ENCODE data around the gene SMIM35.

Gene SMIM35

GRCh38 chr11:118050208-118050891 lies 36.4 kb downstream of the SMIM35 start:
- Histone ChIP-seq H3K9ac (no peak overlapping the region), H3K27ac (no peak overlapping the region), H3K4me1 (no peaks in the 10 kb centered on the region), H3K36me3 (ENCODE audit: control insufficient read depth, insufficient read depth, low read length) (no peaks in the 10 kb centered on the region), H3K4me2 (ENCODE audit: low read length) (no peak overlapping the region), H3K9me3 (ENCODE audit: control insufficient read depth, low read length) (no peaks in the 10 kb centered on the region), H2AFZ (no peak overlapping the region), H3K79me2 (no peaks in the 10 kb centered on the region), H3K27me3 (ENCODE audit: control insufficient read depth, insufficient read depth, low read length) (no peaks in the 10 kb centered on the region), H3K4me3 (ENCODE audit: low read depth, low read length) (no peak overlapping the region)
- TF ChIP-seq CTCF (IDR thresholded peaks at IDR 0.05) = no peak

- H3K4me3 ChIP-seq (ENCODE audit: low read depth, low read length) = no peak overlapping the region
- no peak overlapping the region for H3K4me2 ChIP-seq (ENCODE audit: low read length)
- no peak for TF ChIP-seq CTCF (IDR thresholded peaks at IDR 0.05)
- H3K36me3 ChIP-seq (ENCODE audit: control insufficient read depth, insufficient read depth, low read length) = no peaks in the 10 kb centered on the region
- H3K4me1 ChIP-seq = no peaks in the 10 kb centered on the region
- H3K9me3 ChIP-seq (ENCODE audit: control insufficient read depth, low read length) = no peaks in the 10 kb centered on the region
- H3K9ac ChIP-seq = no peak overlapping the region
- H2AFZ ChIP-seq = no peak overlapping the region
- H3K27ac ChIP-seq = no peak overlapping the region
- no peaks in the 10 kb centered on the region for H3K79me2 ChIP-seq
- no peaks in the 10 kb centered on the region for H3K27me3 ChIP-seq (ENCODE audit: control insufficient read depth, insufficient read depth, low read length)
Measured at GRCh38 chr11:118049771-118050170, 37.0 kb downstream of the SMIM35 start.

- no peak for TF ChIP-seq CTCF (IDR thresholded peaks at IDR 0.05)
- no peaks in the 10 kb centered on the region for H3K9me3 ChIP-seq (ENCODE audit: control insufficient read depth, low read length)
- no peak overlapping the region for H3K9ac ChIP-seq
- H3K36me3 ChIP-seq (ENCODE audit: control insufficient read depth, insufficient read depth, low read length) = no peaks in the 10 kb centered on the region
- no peak overlapping the region for H3K4me2 ChIP-seq (ENCODE audit: low read length)
- no peaks in the 10 kb centered on the region for H3K27me3 ChIP-seq (ENCODE audit: control insufficient read depth, insufficient read depth, low read length)
- H3K27ac ChIP-seq = no peak overlapping the region
- H3K79me2 ChIP-seq = no peaks in the 10 kb centered on the region
- no peaks in the 10 kb centered on the region for H3K4me1 ChIP-seq
- no peak overlapping the region for H2AFZ ChIP-seq
- no peak overlapping the region for H3K4me3 ChIP-seq (ENCODE audit: low read depth, low read length)
Measured at GRCh38 chr11:118048472-118049370, 38.0 kb downstream of the SMIM35 start.

GRCh38 chr11:118047749-118048148 lies 39.0 kb downstream of the SMIM35 start:
- no peak overlapping the region for H3K9ac ChIP-seq
- no peaks in the 10 kb centered on the region for H3K79me2 ChIP-seq
- H3K4me2 ChIP-seq (ENCODE audit: low read length) = no peak overlapping the region
- no peaks in the 10 kb centered on the region for H3K4me1 ChIP-seq
- H3K4me3 ChIP-seq (ENCODE audit: low read depth, low read length) = no peak overlapping the region
- no peaks in the 10 kb centered on the region for H3K27me3 ChIP-seq (ENCODE audit: control insufficient read depth, insufficient read depth, low read length)
- no peak overlapping the region for H3K27ac ChIP-seq
- no peak for TF ChIP-seq CTCF (IDR thresholded peaks at IDR 0.05)
- no peak overlapping the region for H2AFZ ChIP-seq
- H3K9me3 ChIP-seq (ENCODE audit: control insufficient read depth, low read length) = no peaks in the 10 kb centered on the region
- no peaks in the 10 kb centered on the region for H3K36me3 ChIP-seq (ENCODE audit: control insufficient read depth, insufficient read depth, low read length)

Measured in parathyroid adenoma (tissue), 2 donors.